SK-N-MC (cell line): ENCODE measurements around the gene RDH5.

Experiments
- EZH2 ChIP-seq: fragments of 200-600 bp; sonication (generic); IDR thresholded peaks from one replicate; pipeline ENCODE4 v1.6.1; 2017; ENCODE audit warnings: antibody characterized with exemption
- FOXP2 ChIP-seq: optimal IDR thresholded peaks from 2 replicates; pipeline ENCODE3; 2011; ENCODE audit warnings: mild to moderate bottlenecking, moderate library complexity; ENCODE audit not compliant: insufficient read depth; ENCODE audit errors: extremely low read length, control extremely low read depth
- POLR2AphosphoS5 ChIP-seq: IDR thresholded peaks from 2 replicates; pipeline ENCODE4 v1.6.1; 2012; ENCODE audit warnings: mild to moderate bottlenecking, low read depth, low read length, borderline replicate concordance

DNA sequence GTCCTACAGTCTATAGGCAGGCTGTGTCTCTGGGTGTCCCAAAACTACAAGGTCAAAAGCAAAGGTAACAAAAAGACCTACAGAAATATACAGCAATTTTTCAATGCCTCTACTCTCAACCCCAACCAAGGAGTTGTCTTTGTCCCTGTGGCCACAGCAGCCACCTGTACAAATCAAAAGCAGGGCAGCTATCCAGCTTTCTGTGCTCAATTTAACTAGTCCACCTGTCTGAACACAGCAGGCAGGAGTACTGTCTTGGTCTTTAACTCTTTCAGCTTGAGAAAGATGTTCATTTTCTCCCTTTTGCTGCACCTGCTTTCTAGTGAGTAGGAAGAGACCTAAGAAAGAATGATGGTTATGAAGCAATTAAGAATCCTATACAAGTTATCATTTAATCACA lies 42.5 kb downstream of the RDH5 start:
- TF ChIP-seq EZH2: no peak
- no peak for TF ChIP-seq POLR2AphosphoS5
- TF ChIP-seq FOXP2: no peak
